Measurements from ENCODE around the gene EFHB.

GRCh38 chr3:19940643-19941042, 6.6 kb upstream of the EFHB start:
- TF ChIP-seq TCF4 (CRISPR knock-in tag; IDR thresholded peaks at IDR 0.05; ENCODE audit: borderline replicate concordance) (no peak), ARNTL (CRISPR knock-in tag; IDR thresholded peaks at IDR 0.05; ENCODE audit: borderline replicate concordance, low read depth) (no peak), PPARA (CRISPR knock-in tag; IDR thresholded peaks at IDR 0.05; ENCODE audit: borderline replicate concordance) (no peak)

All from SK-N-SH treated with all-trans-retinoic acid at 6 μM for 48 hours (cell line).